Lower leg skin (tissue), 4 donors: ENCODE results near the gene SHC3. TPM values are rescaled to one million over a fixed set of nuclear protein-coding genes. Genes with fewer than 3 reads are reported as not detected.

Source experiments
- DNase-seq, 2 donors: peaks; one replicate each; pipeline ENCODE4 v3.0.0-alpha.2; 2019; ENCODE audit warnings: low spot score in 2 of 2
- H3K4me3 ChIP-seq: fragments of 200-600 bp; sonication (generic); 2 replicates; pipeline ENCODE4 v1.5.1; 2017; ENCODE audit warnings: mild to moderate bottlenecking, low read depth; ENCODE audit not compliant: poor library complexity, severe bottlenecking
- POLR2A ChIP-seq, 2 donors: fragments of 450-650 bp; IDR thresholded peaks; one replicate each; pipeline ENCODE4 v1.6.1; 2016 to 2017; ENCODE audit warnings: antibody characterized with exemption in 2 of 2, mild to moderate bottlenecking in 1 of 2, moderate library complexity in 1 of 2
- WGBS, 2 donors: methylation state at CpG; one replicate each; pipeline ENCODE4 v1.1.5; 2018; 5-methylcytosine and 5-hydroxymethylcytosine counted together
- intact Hi-C: fragments of 100-400 bp; cut with DNase I; formaldehyde crosslinking; loops from one replicate; pipeline ENCODE4 v1.15.0; 2023; ENCODE audit warnings: low total_unique reads
- total RNA-seq, 4 donors: library from RNA; depleted of rRNA; stranded (reverse); fragments of >200 nt; gene quantifications; one replicate each; pipeline ENCODE4 v1.1.0, GENCODE V29; 2016
- TF ChIP-seq, protein P1 (sequence below), 3 donors: fragments of 450-650 bp; IDR thresholded peaks; one replicate each; pipeline ENCODE4 v1.5.1; 2016; ENCODE audit warnings: antibody characterized with exemption in 3 of 3, mild to moderate bottlenecking in 3 of 3, moderate library complexity in 2 of 3

Gene SHC3
- total RNA-seq, 4 donors from 2014 or later, result 0.49 to 3.7 (median 1.7) TPM

DNA sequence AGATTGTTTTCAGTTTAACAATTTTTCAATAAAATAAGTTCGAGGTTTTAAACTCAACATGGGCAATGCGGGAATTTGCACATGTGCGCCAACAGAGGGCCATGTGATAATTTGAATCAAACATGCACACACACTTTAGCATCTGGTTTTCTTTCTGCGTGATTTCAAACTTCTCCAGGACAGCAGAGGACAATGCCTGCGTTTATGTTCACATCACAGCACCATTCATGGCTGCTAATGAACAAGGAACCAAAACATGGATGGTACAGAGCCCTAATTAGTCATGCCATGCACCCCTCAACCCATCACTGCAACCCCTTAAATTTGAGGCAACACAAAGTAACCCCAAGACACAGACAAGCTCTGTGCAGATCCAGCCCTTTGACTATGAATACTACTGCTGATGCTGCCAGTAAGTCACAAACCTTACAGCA is 2.8 kb downstream of the SHC3 start:
- TF ChIP-seq, protein P1, sequence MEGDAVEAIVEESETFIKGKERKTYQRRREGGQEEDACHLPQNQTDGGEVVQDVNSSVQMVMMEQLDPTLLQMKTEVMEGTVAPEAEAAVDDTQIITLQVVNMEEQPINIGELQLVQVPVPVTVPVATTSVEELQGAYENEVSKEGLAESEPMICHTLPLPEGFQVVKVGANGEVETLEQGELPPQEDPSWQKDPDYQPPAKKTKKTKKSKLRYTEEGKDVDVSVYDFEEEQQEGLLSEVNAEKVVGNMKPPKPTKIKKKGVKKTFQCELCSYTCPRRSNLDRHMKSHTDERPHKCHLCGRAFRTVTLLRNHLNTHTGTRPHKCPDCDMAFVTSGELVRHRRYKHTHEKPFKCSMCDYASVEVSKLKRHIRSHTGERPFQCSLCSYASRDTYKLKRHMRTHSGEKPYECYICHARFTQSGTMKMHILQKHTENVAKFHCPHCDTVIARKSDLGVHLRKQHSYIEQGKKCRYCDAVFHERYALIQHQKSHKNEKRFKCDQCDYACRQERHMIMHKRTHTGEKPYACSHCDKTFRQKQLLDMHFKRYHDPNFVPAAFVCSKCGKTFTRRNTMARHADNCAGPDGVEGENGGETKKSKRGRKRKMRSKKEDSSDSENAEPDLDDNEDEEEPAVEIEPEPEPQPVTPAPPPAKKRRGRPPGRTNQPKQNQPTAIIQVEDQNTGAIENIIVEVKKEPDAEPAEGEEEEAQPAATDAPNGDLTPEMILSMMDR (IDR thresholded peaks at IDR 0.05), result no peak
- 78 to 79% methylated on average over 5 of the region's 5 CpGs for WGBS, 2 donors
- intact Hi-C loops, result no loop called here
- DNase-seq, result peak in 1 of 2 donors; percentile 53
- no peak overlapping the region for H3K4me3 ChIP-seq

DNA sequence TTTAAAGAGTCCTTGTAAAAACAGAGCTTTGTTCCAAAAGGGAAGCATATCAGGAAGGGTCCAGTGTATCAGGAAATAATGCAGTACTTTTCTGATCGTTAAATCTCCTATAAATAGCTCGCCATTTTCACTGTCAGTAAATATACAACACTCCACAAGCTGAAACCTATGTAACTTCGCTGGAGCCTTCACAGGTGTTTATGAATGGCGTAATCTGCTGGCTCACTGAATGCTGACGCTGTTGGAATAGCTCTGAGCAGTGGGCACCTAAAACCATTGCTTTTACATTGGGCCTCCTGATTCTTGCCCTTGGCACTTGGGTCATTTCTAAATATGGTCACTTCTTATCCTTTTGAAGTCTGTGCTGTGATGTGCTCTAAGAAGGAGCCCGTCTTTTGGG is 4.3 kb downstream of the SHC3 start:
- DNase-seq, result no peak
- H3K4me3 ChIP-seq, result no peak overlapping the region
- TF ChIP-seq, protein P1 (IDR thresholded peaks at IDR 0.05), result no peak
- TF ChIP-seq POLR2A (IDR thresholded peaks at IDR 0.05), result no peak
- intact Hi-C loops, result no loop called here
- WGBS, 2 donors, result 65 to 85% methylated on average over 6 of the region's 6 CpGs

- intact Hi-C loops, result no loop called here
- TF ChIP-seq POLR2A (IDR thresholded peaks at IDR 0.05), result no peak
- 87 to 90% methylated on average over 5 of the region's 5 CpGs for WGBS, 2 donors
- no peak overlapping the region for H3K4me3 ChIP-seq
- DNase-seq, result no peak
Measured at GRCh38 chr9:89173072-89173471, 5.5 kb downstream of the SHC3 start.

GRCh38 chr9:89172398-89172797 is 6.2 kb downstream of the SHC3 start:
- no peak for DNase-seq
- no peak for TF ChIP-seq POLR2A (IDR thresholded peaks at IDR 0.05)
- TF ChIP-seq, protein P1 (IDR thresholded peaks at IDR 0.05), result no peak
- no peak overlapping the region for H3K4me3 ChIP-seq
- intact Hi-C loops, result no loop called here
- WGBS, 2 donors, result 64 to 66% methylated on average over 2 of the region's 2 CpGs

DNA sequence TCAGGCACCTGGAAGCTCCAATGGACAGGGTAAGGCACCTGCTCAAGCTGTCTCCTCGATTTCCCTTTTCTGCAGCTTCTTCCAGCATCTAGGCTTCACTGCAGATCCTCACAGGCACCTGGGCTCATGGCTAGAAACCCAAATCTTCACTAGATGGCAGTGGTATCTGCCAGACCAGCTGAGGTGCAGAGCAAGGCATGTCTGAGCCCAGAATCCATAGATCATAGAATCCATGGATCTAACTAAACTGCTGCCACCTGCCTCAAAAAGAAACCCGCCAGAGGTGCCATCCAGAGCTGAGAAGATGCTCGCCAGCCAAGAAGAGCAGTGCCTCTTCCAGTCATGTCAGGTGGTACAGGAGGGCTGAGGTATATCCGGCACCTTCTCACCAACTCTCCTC is 6.9 kb downstream of the SHC3 start:
- TF ChIP-seq, protein P1 (IDR thresholded peaks at IDR 0.05), result no peak
- no peak for TF ChIP-seq POLR2A (IDR thresholded peaks at IDR 0.05)
- WGBS, 2 donors, result 66 to 79% methylated on average over 4 of the region's 4 CpGs
- intact Hi-C loops, result no loop called here
- no peak for DNase-seq
- no peak overlapping the region for H3K4me3 ChIP-seq

GRCh38 chr9:89171231-89171630 is 7.4 kb downstream of the SHC3 start:
- TF ChIP-seq, protein P1 (IDR thresholded peaks at IDR 0.05), result no peak
- TF ChIP-seq POLR2A (IDR thresholded peaks at IDR 0.05), result no peak
- DNase-seq, result no peak
- no peak overlapping the region for H3K4me3 ChIP-seq
- intact Hi-C loops, result no loop called here
- 62 to 71% methylated on average over 3 of the region's 3 CpGs for WGBS, 2 donors
